GM10266 (cell line): Measurements from ENCODE around the gene UST.

Experiments
- DNase-seq: peaks from one replicate; pipeline ENCODE4 v3.0.0; 2012; ENCODE audit errors: extremely low spot score
- TF ChIP-seq, protein P1 (sequence below): IDR thresholded peaks from 2 replicates; pipeline ENCODE4 v1.5.1; 2012; ENCODE audit warnings: mild to moderate bottlenecking, low read depth; ENCODE audit not compliant: control insufficient read depth, insufficient read depth; ENCODE audit errors: missing control alignments

Gene UST

DNA sequence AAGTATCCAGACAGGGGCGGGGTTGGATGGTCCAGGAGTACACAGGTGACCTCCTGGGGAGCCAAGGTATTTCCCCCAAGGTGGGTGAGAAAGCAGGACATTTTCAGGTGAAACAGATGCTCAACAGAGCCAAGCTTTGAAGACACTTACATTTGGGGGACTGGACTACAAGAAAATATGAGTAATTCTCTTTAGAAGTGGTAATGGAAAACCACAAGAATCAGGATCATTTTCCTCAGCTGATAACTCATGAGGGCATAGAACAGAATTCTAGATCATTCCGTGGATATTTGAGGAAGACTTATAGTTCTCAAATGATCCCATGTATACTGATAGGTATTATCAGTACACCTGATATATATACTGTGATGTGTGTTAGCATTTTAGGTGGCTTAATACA lies 89.9 kb downstream of the UST start:
- TF ChIP-seq, protein P1, sequence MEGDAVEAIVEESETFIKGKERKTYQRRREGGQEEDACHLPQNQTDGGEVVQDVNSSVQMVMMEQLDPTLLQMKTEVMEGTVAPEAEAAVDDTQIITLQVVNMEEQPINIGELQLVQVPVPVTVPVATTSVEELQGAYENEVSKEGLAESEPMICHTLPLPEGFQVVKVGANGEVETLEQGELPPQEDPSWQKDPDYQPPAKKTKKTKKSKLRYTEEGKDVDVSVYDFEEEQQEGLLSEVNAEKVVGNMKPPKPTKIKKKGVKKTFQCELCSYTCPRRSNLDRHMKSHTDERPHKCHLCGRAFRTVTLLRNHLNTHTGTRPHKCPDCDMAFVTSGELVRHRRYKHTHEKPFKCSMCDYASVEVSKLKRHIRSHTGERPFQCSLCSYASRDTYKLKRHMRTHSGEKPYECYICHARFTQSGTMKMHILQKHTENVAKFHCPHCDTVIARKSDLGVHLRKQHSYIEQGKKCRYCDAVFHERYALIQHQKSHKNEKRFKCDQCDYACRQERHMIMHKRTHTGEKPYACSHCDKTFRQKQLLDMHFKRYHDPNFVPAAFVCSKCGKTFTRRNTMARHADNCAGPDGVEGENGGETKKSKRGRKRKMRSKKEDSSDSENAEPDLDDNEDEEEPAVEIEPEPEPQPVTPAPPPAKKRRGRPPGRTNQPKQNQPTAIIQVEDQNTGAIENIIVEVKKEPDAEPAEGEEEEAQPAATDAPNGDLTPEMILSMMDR: no peak
- no peak for DNase-seq

- DNase-seq: no peak
Measured at GRCh38 chr6:148837941-148838340, 91.1 kb downstream of the UST start.

GRCh38 chr6:148839044-148839443 lies 92.2 kb downstream of the UST start:
- no peak for DNase-seq
- TF ChIP-seq, protein P1: no peak

More at GRCh38 chr6:148837941-148838340, 91.1 kb downstream of the UST start:
- TF ChIP-seq, protein P1: no peak

DNA sequence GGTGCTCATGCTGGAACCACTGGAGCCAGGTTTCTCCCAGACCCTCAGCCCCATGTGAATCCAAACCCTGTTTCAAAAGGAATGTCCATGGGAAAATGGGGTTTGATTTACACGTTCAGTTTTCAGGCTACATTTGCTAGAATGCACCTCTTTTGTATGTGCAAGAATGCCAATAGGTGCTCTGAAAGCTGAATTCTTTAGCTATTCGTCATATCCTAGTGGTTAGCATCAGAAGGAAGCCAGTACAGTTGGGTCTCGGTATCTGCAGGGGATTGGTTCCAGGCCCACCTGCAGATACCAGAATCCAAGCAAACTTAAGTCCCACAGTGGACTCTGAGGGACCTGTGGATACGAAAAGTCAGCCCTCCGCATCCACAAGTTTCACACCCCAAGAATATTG lies 93.4 kb downstream of the UST start:
- TF ChIP-seq, protein P1: no peak
- DNase-seq: no peak

DNA sequence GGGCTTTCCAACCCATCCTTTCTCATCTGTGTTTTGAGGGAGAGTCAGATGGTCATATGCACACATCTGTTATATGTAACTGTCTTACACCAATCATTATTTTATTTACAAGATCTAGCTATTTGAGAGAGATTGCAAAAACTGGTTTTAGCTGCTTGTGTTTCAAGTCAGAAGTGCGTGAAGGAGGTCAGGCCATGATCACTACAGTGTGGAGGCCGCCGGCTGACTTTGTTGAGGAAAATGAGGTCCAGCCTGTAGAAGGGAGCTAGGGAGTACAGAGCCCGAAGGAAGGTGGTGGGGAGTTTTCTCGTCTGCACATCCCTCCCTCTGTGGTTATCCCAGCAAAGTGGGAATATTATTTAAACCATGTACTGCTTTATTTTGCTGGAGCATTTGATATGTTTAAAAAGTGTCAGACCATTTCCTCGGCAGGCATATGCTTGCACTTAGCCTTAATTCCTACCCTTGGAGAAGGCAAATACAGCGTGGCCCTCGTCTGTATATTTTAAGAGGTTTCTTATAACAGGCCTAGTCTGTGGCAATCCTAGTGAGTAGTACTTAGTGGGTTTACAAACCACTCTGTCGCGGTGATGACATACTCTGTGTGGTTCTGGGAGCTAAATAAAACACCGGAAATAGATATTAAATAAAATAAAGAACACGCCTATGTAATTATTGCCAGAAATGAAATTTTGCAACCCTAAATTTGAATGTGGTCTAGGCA lies 95.6 kb downstream of the UST start:
- no peak for DNase-seq
- TF ChIP-seq, protein P1: no peak

- TF ChIP-seq, protein P1: no peak
- no peak for DNase-seq
Measured at GRCh38 chr6:148845464-148845863, 98.6 kb downstream of the UST start.
